HG03025 (cell line): ENCODE data around the gene SRPX.

Source experiments
- ATAC-seq: cut with Tn5 transposase; IDR thresholded peaks from one replicate; pipeline ENCODE4 v1.9.1; 2021; ENCODE audit warnings: mild to moderate bottlenecking, moderate library complexity; ENCODE audit not compliant: unreplicated experiment, low FRiP score

Gene SRPX

GRCh38 chrX:38211891-38212635, 8.6 kb downstream of the SRPX start:
- no peak for ATAC-seq

DNA sequence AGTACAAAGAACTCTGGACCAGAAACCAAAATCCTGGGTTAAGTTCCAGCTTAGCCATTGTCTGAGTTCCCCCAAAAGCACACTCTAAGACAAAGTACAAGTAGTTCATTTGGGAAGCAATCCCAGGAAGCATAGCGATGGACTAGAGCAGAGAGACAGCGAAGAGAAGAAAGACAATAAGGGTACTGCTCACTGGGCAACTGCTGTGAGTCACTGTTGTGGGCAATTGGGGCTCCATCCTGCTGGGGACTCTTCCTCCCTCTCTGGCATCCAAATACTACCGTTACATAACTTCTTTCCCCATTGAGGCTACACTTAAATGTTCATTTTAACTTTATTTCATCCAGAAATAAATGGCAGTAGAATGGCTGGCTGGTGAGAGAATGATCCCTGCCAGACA, 14.1 kb downstream of the SRPX start:
- ATAC-seq = no peak

GRCh38 chrX:38206036-38206435, 14.6 kb downstream of the SRPX start:
- no peak for ATAC-seq

GRCh38 chrX:38205039-38205438, 15.6 kb downstream of the SRPX start:
- ATAC-seq = no peak

GRCh38 chrX:38192007-38192810, 28.5 kb downstream of the SRPX start:
- no peak for ATAC-seq

DNA sequence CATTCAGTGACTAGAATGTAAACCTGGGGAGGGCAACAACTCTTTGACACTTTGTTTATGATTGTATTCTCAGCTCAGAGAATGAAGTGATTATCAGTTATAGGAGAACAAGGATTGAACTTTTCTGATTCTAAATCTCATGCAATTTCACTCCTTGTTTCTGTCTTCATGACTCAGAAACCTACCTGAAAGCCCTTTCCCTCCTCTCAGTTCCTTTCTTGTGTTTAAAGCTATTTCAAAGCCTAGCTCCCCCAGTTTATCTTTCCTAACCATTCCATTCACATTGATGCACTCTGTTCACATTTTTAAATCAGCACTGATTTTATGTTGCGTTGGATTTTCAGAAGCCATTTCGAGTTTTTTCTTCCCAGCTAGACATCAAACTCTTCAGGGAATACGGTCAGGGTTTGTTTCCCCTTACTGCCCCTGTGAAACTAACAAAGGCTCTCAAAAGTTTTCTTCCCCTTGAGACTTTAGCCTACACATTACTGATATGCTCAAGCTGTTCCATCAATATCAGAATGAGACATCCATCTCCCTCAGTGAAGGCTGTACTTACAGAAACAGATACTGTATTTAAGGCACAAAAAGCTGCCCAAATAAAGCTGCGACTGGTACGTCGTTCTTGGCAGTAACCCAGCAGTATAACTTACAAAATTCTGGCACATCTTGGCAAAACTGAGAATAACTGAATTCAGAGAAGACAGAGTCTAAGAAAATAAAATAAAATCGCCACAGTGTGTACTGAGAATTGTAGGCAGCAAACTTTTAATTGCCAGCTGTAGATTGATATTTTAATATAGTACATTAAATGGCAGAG, 31.0 kb downstream of the SRPX start:
- no peak for ATAC-seq

DNA sequence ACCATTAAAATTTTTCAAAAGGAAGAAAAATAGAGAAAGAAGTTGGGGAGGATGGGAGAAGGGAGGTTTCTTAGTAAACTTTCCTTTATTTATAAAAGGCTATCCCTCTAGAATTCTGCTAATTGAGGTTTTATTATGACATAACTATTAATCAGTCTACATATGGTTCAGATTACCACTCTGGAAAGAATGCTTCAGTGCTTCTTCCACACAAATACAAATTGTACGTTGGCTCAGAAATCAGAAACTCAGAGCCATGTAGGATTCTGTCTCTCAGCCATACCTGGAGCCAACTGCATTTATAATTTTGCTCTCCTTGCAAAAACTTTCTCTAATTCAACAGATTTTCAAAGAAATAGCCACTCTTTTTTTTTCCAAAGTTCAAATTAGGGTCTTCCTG, 37.1 kb downstream of the SRPX start:
- ATAC-seq = no peak

DNA sequence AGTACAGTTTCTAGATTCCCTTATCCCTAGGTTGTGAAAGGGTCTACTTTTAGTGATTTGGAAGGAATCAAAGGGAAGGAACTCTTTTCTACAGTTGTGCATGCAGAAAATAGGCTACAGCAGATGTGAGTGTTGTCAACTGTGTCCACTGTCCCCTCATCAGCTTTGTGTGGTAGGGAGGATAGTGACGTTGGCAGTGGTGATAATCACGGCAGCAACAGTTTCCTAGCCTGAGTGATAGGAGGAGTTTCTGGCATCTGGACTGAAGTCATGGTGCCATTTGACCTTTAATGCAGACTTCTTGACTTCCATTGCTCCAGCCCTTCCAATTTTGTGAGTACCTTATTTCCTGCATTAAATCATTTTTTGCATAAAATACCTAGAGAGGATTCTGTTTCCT, 39.3 kb downstream of the SRPX start:
- no peak for ATAC-seq

DNA sequence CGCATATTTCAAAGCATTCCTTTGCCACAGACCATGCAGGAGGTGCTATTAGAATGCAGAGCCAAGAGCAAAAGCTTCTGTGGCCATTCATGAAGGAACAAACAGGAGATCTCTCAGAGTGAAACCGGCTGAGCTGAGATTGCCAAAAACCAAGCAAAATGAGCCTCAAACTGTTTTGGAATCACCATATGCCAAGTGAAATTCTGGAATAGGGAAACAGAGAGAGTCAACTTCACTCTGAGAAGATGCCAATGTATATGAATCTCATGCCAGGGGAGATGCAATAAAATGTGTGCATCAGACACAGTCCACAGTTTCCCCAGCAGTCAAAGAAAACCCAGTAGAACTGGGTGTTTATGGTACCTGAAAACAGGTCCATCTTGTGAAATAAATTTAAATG, 42.3 kb downstream of the SRPX start:
- no peak for ATAC-seq

GRCh38 chrX:38175139-38175538, 45.5 kb downstream of the SRPX start:
- ATAC-seq = no peak

DNA sequence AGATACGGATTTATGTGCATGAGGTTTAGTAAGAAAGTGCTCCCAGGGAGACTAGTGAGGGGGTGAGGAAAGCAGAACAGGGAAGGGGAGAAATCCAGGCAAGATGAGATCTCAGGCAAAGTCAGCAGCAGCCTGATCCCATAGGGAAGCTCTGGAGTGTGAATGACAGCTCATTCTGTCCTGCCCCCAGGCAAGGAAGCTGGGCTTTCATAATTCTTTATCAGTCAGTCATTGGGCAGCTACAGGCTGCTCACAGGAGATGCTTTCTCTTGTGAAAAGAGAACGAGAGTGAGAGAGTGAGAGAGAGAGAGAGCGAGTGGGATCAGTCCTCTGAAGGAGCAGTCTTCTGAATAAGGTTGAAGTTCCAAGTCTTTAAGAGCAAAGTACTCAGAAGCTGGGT, 48.1 kb downstream of the SRPX start:
- ATAC-seq = no peak

DNA sequence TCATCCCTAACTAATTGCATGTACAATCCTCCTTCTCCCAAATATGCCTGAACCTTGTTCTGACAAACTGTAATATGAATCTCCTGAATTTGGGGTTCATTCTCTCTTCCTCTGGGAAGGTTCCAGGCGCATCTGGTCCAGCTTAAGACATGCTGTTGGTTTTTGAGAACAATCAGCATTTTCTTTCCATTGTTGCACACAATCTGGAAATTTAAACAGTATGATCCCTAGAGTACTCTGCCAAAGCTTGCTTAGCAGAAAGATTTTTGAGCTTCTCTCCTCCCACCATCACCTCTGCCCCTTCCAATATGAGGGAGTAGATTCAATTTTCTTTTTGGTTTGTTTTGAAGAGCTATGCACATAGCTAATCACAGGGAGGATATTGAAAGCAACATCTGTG, 50.1 kb downstream of the SRPX start:
- ATAC-seq = no peak

DNA sequence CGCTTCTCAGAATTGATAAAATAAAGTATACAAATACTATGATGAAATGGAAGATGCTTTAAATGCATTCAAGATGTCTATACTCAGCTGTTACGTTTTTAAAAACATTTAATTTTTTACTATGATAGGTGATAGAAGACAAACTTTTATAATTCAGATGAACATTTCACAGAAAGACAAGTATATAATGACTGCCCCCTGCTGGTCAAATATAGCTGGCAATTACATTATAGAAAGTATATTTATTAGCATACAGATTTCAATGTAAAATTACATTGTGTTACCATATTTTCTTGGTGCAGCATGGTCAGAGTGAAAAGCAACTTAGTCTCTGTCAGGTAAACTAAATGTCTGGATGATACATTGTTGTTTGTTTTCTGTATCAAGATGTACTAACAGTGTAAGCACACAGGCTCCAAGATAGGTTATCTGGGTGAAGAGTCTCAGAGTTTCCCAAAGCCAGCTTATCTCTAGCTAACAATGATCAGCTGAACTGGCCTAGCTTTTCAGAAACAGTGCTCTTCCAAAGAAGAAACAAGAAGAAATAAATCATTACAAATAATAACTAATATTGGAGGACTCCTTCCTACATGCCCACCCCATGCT, 54.1 kb downstream of the SRPX start:
- no peak for ATAC-seq

GRCh38 chrX:38165023-38165422, 55.6 kb downstream of the SRPX start:
- ATAC-seq = no peak

DNA sequence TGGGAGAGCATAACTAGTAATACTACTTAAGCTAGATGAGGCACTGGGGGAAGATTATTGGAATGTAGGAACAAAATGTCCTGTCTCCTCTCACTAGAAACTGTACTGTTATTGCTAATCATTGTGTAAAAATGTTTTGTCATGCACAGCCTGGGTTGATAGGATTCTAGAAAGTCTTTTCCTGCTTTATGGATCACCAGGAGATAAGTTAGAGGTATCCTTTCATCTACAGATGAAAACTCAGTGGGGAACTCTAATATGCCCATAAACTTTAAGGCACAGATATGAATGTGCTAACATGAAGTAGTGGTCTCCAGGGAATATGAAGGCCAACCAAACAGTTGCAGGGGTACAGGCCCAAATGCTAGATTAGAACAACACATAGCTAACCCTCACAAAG, 57.5 kb downstream of the SRPX start:
- no peak for ATAC-seq

DNA sequence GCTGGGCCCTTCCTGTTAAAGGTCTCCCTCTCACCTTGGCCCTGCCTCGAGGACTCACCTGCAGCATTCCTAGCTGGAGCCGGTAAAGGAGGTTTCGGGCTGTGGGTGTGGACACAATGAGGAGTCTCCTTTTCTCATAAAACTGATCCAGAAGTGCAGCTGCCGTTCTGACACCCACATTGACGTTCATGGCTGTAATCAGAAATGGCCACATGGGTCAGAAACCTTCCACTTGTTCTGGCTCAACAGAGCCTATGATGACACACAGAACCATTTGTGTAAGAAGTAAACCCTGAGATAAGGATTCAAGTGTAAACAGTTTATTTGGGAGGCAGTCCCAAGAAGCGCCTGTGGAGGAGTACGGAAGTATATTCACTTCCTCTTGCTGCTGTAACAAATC, 63.8 kb downstream of the SRPX start:
- ATAC-seq = no peak

- no peak for ATAC-seq
These were observed 65.9 kb downstream of the SRPX start for GRCh38 chrX:38154818-38155217.

GRCh38 chrX:38154340-38154739, 66.3 kb downstream of the SRPX start:
- no peak for ATAC-seq

DNA sequence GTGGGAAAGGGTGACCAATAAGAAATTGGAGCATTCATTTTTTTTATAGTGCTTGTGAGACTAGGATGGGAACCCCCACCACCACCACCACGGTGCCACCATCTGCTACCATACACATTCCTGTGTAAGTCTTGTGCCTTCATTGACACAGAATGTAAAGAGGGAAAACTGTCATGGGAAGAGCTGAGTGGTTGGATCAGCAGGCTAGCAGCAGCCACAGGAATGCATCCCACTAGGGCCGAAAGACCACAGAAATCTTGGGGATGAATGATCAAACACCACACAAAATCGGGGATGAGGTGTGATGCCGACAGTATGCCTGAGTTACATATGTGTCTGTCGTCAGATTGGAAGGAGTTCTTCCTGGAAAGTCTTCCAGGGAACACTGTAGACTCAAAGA, 69.2 kb downstream of the SRPX start:
- no peak for ATAC-seq

DNA sequence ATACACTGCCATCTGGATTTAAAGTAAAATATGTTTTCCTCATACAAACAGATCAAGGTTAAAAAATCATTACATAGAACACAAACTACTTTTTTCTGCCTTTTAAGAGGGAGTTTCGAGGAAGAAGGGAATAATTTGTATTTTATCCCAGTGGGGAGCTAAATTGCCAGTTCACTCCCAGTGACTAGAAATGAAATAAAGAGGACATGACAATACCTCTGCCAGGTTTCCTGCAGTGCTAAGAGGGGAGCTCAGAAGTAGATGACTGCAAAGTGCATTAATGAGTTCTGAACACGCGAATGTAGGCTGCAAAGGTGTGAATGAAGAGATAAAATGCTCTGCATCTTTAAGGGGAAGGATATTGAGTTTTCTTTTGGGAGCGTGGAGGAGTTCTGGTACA, 69.7 kb downstream of the SRPX start:
- no peak for ATAC-seq

DNA sequence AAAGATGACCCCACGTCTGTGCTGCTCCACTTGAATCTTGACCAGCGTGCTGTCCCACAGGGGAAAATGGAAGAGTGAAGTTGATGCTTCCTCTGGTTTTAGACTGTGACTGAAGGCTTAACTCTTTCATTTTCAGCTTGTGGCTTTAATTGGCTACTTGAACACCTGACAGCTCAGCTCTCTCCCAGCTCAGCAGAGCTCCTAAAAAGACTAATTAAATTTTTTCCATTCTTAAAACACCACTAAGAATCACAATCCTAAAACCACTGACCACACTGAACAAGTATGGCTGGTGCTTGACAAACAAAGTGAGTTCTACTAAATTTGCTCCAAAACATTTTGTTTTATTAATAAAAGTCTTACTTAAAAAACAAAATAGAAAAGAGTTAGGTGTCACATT, 71.7 kb downstream of the SRPX start:
- ATAC-seq = no peak
